HG03159 (cell line): ENCODE measurements around the gene CCDC167.

Experiments used
- ATAC-seq: cut with Tn5 transposase; IDR thresholded peaks from one replicate; pipeline ENCODE4 v1.9.1; 2021; ENCODE audit warnings: mild to moderate bottlenecking, moderate library complexity; ENCODE audit not compliant: unreplicated experiment

Gene CCDC167

GRCh38 chr6:37491171-37491829, 8.4 kb downstream of the CCDC167 start:
- ATAC-seq, result no peak

- no peak for ATAC-seq
Measured at GRCh38 chr6:37490536-37491170, 9.0 kb downstream of the CCDC167 start.

GRCh38 chr6:37489697-37490336, 9.9 kb downstream of the CCDC167 start:
- no peak for ATAC-seq

- ATAC-seq, result no peak
Measured at GRCh38 chr6:37488476-37488875, 11.2 kb downstream of the CCDC167 start.

- ATAC-seq, result no peak
Measured at GRCh38 chr6:37487591-37488380, 11.9 kb downstream of the CCDC167 start.

- ATAC-seq, result no peak
Measured at GRCh38 chr6:37486121-37486839, 13.4 kb downstream of the CCDC167 start.

- no peak for ATAC-seq
Measured at GRCh38 chr6:37485291-37485702, 14.4 kb downstream of the CCDC167 start.

GRCh38 chr6:37484786-37485170, 14.9 kb downstream of the CCDC167 start:
- ATAC-seq, result no peak

GRCh38 chr6:37483917-37484785, 15.5 kb downstream of the CCDC167 start:
- ATAC-seq, result no peak

GRCh38 chr6:37483252-37483901, 16.3 kb downstream of the CCDC167 start:
- no peak for ATAC-seq

- ATAC-seq, result no peak
Measured at GRCh38 chr6:37482606-37483251, 17.0 kb downstream of the CCDC167 start.

GRCh38 chr6:37481711-37482605, 17.7 kb downstream of the CCDC167 start:
- no peak for ATAC-seq

- no peak for ATAC-seq
Measured at GRCh38 chr6:37480951-37481534, 18.6 kb downstream of the CCDC167 start.

- ATAC-seq, result no peak
Measured at GRCh38 chr6:37480118-37480736, 19.5 kb downstream of the CCDC167 start.

- ATAC-seq, result no peak
Measured at GRCh38 chr6:37479266-37479854, 20.3 kb downstream of the CCDC167 start.

GRCh38 chr6:37478827-37479226, 20.9 kb downstream of the CCDC167 start:
- no peak for ATAC-seq
